GM18505 (cell line): Measurements from ENCODE around the gene KANSL1.

Experiments
- ATAC-seq: cut with Tn5 transposase; IDR thresholded peaks from one replicate; pipeline ENCODE4 v1.9.1; 2021; ENCODE audit not compliant: unreplicated experiment
- POLR2A ChIP-seq: IDR thresholded peaks from 4 replicates; pipeline ENCODE4 v1.6.1; 2011; ENCODE audit warnings: borderline replicate concordance; ENCODE audit not compliant: insufficient read depth, insufficient read length; ENCODE audit errors: extremely low read depth

KANSL1 gene

GRCh38 chr17:45982791-45983613 lies 210.2 kb downstream of the KANSL1 start:
- no peak for ATAC-seq
- no peak for TF ChIP-seq POLR2A

GRCh38 chr17:45981306-45981705 lies 211.9 kb downstream of the KANSL1 start:
- TF ChIP-seq POLR2A, result no peak
- ATAC-seq, result no peak

GRCh38 chr17:45980855-45981254 lies 212.4 kb downstream of the KANSL1 start:
- ATAC-seq, result no peak
- TF ChIP-seq POLR2A, result no peak
